NCI-H510A (cell line): Measurements from ENCODE around the gene PTK7.

Experiments used
- DNase-seq: peaks from one replicate; lab custom pipeline; 2025; lab: John Stamatoyannopoulos, UW

The PTK7 gene

DNA sequence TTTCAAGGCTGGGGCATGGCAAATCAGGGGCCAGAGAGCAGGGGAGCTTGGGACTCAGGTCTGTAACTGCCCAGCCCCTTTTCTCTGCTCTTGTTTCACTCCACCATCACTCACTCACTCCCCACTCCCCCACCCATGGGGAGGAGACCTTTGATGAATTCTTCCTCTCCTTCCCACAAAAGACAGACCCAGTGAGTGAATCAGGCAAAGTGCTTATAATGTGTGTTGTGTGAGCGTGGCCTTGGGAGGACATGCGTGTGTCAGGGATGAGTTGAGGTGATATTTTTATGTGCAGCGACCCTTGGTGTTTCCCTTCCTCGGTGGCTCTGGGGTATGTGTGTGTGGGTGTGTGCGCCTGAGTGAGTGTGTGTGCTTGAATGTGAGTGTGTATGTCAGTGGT is 104.9 kb downstream of the PTK7 start:
- DNase-seq = no peak

DNA sequence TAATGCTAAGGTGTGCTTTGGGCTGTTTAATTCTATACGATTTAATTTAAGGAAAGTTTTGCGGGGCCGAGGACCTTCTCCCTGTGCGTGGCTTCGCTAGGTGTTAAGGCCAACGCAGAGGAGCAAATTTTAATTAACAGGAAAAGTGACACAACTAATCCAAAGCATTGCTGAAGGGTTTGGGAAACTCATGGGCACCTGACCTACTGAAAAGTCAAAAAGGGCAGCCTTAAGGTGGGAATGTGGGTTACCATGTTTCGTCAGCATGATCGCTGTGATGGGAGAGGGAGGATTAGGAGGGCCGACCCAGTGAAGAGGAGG is 105.5 kb downstream of the PTK7 start:
- DNase-seq = no peak

DNA sequence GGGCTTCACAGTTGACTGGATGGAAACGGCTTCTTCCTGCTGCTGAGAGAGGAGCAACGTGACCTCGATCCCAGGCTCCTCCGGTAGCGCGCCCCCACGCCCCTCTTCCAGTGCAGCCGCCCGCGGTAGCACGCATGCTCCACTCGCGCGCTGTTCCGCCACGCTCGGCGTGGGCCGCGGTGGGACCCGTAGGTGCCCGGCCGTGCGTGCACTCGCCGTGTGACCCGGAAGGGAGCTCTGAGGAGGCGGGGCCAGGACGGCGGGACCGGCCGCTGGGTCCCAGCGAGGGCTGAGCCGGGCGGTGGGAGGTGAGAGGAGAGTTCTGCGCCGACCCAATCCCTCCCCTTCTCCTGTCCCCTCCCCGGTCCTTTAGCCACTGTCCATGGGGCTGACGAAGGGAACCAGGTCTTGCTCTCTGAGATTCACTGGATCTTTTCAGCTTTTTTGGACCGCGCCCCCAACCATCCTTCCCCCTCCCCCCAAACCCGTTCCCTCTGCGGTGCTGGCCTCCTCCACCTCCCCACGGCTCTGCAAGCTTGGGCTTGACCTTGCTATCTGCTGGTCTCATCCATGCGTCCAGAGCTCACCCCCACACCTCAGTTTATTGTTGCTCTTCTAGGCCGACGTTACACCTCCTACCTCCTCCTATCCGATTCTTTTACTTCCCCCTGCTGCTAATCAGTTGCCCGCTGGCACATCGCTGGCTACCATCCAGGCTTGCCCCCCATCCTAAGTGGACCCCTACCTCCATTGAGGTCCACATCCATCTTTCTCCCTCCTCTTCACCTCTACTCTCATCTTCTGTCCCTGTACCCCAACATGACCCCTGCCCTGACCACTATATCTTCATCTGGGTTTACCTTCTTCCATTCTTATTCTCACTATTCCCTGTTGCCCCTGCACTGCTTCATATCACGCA is 106.1 kb downstream of the PTK7 start, which contains the start of gene CUL9:
Gene CUL9 (plus strand): TSS at position 255 of the 919 bp plus-strand sequence. CDS start 2,115 bp downstream, outside the sequence.
- peak; percentile 83 for DNase-seq

DNA sequence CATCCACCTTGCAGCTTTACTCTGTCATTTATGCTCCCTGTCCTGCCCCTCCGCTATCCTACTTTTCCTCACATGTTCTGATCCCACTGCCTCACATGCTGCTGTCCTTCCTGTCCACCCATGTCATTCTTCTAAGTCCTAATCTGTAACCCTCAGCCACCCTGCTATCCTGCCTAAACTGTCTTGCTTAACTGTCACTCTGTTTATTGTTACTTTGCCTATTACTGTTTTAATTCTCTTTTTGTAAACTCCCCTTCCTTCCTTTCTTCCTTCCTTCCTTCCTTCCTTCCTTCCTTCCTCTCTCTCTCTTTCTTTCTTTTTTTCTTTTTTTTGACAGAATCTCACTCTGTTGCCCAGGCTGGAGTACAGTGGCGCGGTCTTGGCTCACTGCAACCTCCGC is 107.3 kb downstream of the PTK7 start:
- no peak for DNase-seq

DNA sequence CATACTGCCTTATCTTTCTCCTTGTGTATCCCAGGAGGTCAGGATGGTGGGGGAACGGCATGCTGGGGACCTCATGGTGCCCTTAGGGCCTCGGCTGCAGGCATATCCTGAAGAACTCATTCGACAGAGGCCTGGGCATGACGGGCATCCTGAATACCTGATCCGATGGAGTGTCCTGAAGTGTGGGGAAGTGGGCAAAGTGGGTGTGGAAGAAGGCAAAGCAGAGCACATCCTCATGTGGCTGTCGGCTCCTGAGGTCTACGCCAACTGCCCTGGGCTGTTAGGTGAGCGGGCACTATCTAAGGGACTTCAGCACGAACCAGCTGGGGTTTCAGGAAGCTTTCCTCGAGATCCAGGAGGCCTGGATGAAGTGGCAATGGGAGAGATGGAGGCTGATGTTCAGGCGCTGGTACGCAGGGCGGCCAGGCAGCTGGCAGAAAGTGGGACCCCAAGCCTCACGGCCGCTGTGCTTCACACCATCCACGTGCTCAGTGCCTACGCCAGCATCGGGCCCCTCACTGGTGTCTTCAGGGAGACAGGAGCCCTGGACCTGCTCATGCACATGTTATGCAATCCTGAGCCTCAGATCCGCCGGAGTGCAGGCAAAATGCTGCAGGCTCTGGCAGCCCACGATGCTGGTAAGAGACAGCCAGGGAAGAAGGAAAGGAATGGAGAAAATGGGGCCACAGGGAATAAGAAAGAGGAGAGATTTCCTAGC is 108.3 kb downstream of the PTK7 start:
- no peak for DNase-seq

DNA sequence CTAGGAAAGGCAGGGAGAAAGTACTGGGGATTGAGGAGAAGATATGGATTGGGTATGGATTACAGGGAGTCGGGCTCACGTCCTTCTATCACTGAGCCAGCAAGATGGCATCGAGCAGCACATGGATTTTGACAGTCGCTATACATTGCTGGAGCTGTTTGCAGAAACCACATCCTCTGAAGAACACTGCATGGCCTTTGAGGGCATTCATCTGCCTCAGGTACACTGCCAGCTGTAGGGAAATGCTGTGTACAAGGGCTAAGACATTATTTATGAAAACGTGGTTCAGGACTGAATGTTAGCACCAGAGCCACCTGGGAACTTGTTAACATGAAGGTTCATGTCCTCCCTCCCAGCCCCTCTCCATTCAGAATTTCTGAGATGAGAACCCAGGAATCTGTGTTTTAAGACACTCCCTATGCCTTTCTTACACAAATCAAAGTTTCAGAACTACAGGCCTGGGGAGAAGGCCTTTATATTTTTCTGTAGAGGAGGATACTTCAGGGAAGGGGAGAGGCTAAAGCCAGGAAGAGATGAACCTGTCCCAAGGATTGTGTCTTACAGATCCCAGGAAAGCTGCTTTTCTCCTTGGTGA is 109.4 kb downstream of the PTK7 start:
- no peak for DNase-seq

DNA sequence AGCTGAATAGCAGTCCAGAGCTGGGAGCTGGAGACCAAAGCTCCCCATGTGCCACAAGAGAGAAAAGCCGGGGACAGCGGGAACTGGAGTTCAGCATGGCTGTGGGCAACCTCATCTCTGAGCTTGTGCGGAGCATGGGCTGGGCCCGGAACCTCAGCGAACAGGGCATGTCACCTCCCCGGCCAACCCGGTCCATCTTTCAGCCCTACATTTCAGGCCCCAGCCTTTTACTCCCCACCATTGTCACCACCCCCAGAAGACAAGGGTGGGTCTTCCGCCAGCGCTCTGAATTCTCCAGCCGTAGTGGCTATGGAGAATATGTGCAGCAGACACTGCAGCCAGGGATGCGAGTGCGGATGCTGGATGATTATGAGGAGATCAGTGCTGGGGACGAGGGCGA is 109.9 kb downstream of the PTK7 start:
- DNase-seq = no peak

DNA sequence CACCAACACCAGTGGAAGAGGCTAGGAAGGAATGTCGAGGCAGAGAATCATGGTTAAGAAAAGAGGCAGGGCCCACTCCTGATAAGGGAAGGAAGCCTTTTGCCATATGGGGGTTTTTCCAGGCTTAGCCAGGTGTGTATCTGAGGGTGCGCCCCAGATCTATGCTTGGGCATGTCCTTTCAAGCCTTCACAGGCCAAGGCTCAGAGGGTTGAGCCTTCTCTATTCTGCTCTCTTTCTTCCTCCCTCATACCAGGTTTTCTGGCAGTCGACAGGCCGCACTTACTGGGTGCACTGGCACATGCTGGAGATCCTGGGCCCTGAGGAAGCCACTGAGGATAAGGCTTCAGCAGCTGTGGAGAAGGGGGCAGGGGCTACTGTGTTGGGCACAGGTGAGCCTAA is 110.6 kb downstream of the PTK7 start:
- no peak for DNase-seq

DNA sequence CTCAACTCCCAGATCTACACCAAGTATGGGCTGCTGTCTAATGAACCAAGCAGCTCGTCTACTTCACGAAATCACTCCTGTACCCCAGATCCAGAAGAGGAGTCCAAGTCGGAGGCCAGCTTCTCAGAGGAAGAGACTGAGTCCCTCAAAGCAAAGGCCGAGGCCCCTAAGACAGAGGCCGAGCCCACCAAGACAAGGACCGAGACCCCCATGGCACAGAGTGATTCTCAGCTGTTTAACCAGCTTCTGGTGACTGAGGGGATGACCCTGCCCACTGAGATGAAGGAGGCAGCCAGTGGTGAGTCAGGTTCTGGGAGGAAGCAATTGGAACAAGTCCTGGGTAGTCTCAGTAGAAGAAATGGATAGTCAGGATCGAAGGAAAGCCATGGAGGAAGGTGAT is 111.7 kb downstream of the PTK7 start:
- no peak for DNase-seq

DNA sequence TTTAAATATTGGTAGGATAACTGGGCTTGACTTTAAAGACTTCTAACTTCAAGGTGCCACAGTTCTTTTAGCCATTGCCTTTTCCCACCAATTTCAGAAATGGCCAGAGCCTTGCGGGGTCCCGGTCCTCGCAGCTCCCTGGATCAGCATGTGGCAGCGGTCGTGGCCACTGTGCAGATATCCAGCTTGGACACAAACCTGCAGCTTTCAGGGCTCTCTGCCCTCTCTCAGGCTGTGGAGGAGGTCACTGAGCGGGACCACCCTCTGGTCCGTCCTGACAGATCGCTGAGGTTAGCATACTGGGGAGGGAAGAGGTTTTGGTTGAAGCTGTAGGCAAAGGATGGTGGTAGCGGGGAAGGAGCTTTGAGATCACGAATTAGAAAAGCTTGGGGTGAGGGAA is 112.3 kb downstream of the PTK7 start:
- no peak for DNase-seq

DNA sequence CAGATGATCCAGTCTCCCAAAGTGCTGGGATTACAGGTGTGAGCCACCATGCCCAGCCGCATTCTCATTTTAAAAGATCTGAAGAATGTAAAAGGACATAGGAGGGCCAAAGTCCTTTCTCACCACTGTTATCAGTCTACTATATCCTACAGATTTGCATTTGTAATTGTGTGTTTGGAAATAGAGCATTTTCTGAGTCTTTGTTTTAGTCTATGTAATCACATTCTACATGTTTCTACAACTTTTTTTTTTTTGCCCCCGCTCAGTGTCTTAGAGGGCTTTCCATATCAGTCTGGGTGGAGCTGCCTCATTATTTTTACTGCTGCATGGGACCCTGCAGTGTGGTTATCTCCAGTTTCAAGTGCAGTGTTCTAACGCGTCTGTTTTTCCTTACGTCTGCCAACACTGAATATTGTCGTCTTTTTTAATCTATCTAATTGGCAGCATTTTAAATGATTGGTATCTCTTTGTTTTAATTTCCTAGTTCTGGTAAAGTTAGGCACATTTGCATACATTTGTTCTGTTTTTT is 113.7 kb downstream of the PTK7 start:
- no peak for DNase-seq

DNA sequence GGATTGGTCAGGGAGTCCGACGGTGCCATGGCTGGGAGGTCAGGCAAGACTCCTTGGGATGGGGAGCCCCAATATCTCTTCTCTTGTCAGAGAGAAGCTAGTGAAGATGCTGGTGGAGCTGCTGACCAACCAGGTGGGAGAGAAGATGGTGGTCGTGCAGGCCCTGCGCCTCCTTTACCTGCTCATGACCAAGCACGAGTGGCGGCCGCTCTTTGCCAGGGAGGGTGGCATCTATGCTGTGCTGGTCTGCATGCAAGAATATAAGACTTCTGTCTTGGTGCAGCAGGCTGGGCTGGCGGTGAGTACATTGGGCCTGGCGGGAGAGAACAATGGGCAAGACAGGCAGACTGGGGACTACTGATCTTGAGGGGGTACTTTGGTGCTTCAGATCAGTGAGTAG is 116.8 kb downstream of the PTK7 start:
- no peak for DNase-seq

DNA sequence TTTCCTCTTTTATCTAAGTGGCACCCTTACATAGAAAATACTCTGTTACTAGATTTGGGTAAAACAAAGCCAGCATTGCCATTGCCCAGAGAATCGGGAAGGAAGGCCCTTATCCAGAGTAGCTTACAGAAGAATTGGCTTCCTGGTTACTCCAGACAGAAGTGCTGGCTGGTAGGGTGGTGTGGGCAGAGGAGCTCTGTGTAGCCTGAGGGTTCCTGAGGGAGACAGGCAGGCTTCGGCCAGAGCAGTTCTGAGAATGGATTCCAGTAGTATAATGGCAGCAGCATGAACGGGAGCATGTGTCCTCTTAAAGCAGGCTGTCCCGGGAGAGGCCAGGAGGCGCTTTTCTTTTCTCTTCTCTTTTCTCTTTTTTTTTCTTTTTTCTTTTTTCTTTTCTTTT is 117.8 kb downstream of the PTK7 start:
- DNase-seq = no peak

DNA sequence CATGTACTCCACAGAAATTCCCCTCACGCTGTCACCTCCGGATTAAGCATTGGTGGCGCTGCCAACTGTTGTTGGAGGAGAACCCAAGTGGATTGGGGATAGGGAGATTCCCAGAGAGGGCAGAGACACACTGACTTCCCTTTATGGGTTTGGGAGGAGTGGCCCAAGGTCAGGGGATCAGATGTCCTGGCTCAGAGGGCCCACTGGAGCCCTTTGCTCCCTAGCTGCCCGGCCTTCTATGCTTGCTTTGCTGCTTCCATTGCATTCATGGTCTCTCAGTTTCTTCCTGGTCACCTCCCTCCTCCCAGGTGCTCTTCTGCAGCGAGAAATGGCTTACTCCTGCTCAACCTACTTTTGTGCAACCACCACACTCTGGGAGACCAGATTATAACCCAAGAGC is 120.2 kb downstream of the PTK7 start:
- no peak for DNase-seq

DNA sequence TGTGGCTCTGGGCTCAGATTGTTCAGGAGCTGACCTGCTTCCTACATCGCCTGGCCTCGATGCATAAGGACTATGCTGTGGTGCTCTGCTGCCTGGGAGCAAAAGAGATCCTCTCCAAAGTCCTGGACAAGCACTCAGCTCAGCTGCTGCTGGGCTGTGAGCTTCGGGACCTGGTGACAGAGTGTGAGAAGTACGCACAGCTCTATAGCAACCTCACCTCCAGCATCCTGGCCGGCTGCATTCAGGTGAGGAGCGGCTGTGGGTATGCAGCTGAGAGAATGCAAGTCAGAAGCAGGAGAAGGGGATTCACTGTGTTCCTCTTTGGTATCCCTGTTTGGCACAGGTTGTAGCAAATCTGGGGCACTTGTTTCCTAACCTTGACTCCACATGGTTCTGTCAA is 123.8 kb downstream of the PTK7 start:
- DNase-seq = no peak

DNA sequence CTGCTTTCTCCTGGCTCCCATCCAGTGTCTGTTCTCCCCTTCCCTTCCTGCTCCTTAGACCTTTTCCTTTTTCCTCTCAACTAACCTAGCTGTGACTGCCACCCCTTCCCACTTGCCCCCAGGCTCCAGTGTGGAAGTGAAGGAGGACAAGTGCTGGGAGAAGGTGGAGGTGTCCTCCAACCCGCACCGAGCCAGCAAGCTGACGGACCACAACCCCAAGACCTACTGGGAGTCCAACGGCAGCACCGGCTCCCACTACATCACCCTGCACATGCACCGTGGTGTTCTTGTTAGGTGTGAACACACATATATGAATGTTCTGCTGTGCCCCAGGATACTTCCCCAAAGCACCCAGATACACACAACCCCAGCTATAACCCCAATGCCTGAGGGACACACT is 124.4 kb downstream of the PTK7 start:
- DNase-seq = no peak

DNA sequence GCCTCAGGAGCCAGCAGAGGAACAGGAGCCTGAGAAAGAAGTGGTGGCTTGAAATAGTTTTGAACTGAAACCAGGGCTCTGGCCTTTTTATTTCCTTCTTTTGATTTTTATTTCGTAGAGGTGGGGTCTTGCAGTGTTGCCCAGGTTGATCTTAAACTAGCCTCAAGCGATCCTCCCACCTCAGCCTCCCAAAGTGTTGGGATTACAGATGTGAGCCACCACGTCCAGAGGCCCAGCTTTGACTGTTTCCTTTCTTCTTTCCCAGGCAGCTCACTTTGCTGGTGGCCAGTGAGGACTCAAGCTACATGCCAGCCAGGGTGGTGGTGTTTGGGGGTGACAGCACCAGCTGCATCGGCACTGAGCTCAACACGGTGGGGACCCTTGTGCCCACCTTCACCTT is 126.3 kb downstream of the PTK7 start:
- no peak for DNase-seq

DNA sequence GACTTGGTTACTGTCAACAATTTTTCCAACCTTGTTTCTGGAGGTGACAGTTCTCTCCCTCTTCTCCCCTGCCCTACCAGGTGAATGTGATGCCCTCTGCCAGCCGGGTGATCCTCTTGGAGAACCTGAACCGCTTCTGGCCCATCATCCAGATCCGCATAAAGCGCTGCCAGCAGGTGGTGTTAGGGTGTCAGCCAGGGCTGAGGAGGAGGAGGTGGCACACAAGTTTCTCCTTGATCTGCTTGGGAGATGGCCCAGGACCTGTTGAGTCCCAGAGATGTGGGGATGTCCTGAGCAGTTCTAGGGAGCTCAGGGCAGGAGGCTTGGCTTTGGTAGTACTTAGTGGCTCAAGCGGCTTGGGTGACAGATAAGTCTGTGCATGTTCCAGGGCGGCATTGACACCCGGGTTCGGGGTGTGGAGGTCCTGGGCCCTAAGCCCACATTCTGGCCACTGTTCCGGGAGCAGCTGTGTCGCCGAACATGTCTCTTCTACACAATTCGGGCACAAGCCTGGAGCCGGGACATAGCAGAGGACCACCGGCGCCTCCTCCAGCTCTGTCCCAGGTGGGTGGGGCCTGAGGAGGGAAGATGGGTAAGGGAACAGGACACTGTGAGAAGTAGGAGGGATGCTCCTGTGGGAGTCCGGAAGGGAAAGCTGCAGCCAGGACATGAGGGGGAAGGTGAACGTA is 127.1 kb downstream of the PTK7 start:
- no peak for DNase-seq

DNA sequence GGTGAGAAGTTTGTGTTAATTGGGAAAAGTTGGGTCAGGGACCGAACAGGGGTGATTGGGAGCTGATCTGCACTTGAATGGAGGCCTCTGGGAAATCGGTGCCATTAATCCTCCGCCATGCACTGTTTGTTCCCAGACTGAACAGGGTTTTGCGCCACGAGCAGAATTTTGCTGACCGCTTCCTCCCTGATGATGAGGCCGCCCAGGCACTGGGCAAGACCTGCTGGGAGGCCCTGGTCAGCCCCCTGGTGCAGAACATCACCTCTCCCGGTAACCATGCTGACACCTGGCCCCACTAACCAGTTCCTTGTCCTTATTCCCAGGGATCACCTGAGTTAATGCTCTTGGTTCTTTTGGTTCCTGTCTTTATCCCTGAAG is 127.6 kb downstream of the PTK7 start:
- no peak for DNase-seq

DNA sequence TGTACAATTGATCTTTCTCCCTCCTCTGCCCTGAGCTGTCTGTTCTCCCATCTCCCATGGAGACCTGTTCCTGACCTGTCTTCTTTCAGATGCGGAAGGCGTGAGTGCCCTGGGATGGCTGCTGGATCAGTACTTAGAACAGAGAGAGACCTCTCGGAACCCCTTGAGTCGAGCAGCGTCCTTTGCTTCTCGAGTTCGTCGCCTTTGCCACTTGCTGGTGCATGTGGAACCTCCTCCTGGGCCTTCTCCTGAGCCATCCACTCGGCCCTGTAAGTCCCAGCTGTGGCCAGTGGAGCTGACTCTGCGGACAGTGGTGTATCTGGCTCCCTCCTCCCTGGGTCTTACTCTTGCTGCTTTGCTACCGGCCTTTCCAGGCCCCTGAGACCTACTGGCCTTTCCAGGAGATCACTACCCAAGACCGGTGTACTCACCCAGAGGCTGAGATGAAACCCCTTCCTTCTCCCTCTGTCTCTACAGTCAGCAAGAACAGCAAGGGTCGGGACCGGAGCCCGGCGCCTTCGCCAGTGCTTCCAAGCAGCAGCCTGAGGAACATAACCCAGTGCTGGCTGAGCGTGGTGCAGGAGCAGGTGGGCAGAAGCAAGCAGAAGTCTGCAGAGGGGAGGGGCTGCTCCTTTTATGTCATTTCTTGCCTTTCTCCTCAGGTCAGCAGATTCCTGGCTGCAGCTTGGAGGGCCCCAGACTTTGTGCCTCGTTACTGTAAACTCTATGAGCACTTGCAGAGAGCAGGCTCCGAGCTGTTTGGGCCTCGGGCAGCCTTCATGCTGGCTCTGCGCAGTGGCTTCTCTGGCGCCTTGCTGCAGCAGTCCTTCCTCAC is 128.4 kb downstream of the PTK7 start:
- no peak for DNase-seq

DNA sequence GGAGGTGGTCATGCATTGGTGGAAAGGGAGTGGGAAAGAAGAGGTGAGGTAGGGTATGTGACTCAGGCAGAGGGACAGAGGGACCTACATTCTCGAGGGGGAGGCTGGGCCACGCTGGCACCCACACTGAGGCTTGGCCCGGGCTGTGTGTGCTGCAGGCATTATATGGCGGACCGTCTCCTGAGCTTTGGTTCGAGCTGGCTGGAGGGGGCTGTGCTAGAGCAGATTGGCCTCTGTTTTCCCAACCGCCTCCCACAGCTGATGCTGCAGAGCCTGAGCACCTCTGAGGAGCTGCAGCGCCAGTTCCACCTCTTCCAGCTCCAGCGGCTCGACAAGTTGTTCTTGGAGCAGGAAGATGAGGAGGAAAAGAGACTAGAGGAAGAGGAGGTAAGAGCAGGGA is 129.7 kb downstream of the PTK7 start:
- no peak for DNase-seq
